ENCODE measurements around the gene PSMD3. TPM values are rescaled to one million over a fixed set of nuclear protein-coding genes. Genes with fewer than 3 reads are reported as not detected.
A peak's percentile ranks its signal among the peaks of the same experiment; 100 is the strongest.

The PSMD3 gene
- total and polyA plus RNA-seq, 5 donors from 2014 or later, result 47.9 to 62.4 (median 50.0) TPM

- peak in 1 of 2 donors; percentile 2 for ATAC-seq (ENCODE audit: low read depth in 2 of 2)
- no peaks in the 10 kb centered on the region for H3K36me3 Mint-ChIP-seq
- peaks cover 4% of the 10 kb centered on the region for H3K27me3 Mint-ChIP-seq
- peaks cover 0 to 47% (median 16%) of the 10 kb centered on the region in 4 donors for H3K4me1 Mint-ChIP-seq
- Histone ChIP-seq H3K27ac (ENCODE audit: insufficient read depth, low read length, poor library complexity, severe bottlenecking) (no peak overlapping the region), H3K27me3 (ENCODE audit: control insufficient read depth, insufficient read depth, low read length) (no peaks in the 10 kb centered on the region), H3K36me3 (ENCODE audit: control insufficient read depth, insufficient read depth, low read length) (no peaks in the 10 kb centered on the region), H3K9me3 (ENCODE audit: control insufficient read depth in 2 of 2, low read length in 2 of 2) (no peaks in the 10 kb centered on the region), H3K4me3 (ENCODE audit: low read depth, low read length) (peak overlapping the region; percentile 51), H3K4me1 (ENCODE audit: control insufficient read depth, insufficient read depth, low read length, poor library complexity, severe bottlenecking) (peaks cover 26% of the 10 kb centered on the region)
- H3K4me3 Mint-ChIP-seq, result peak overlapping the region; percentile 67 to 82 (median 70)
- no peak for DNase-seq
- peak overlapping the region in 2 of 3 donors; percentile 38 to 51 for H3K27ac Mint-ChIP-seq
- no peaks in the 10 kb centered on the region for H3K9me3 Mint-ChIP-seq
These were observed 28.5 kb upstream of the PSMD3 start for GRCh38 chr17:39951924-39952679.

DNA sequence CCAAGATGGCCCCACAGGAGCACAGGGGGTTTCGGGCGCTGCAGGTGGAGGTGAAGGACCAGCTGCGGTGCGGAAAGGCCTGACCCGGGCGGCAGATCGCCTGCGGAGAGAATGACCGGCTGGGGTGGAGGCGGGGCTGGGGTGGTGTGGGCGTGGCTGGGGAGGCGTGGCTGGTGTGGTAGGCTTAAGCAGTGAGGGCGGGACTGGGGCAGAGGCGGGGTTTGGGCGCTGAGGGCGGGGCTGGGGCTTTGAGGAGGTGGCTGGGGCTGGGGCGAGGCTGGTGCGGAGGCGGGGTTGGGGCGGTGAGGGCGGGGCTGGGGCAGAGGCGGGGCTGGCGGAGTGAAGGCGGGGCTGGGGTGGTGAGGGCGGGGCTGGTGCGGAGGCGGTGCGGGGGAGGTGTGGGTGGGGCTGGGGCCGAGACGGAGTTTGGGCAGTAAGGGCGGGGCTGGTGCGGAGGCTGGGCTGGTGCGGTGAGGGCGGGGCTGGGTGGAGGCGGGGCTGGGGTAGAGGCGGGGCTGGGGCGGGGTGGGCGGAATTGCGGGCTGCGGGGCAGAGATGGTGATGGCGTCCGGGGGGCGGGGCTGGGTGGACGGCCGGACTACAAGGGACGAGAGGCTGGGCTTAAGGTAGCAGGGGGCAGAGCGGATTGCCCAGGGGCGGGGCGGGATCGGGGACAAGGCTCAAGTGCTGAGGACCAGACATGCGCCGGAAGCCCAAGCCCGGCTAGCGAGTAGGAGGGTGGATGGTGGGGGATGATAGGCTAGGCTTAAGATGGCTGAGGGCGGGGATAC lies 27.7 kb upstream of the PSMD3 start:
- no peaks in the 10 kb centered on the region for H3K36me3 ChIP-seq (ENCODE audit: control insufficient read depth, insufficient read depth, low read length)
- peaks cover 0 to 40% (median 13%) of the 10 kb centered on the region in 4 donors for H3K4me1 Mint-ChIP-seq
- no peaks in the 10 kb centered on the region for H3K36me3 Mint-ChIP-seq
- peak overlapping the region; percentile 62 for H3K4me3 ChIP-seq (ENCODE audit: low read depth, low read length)
- H3K27ac Mint-ChIP-seq, result peak overlapping the region; percentile 54 to 92 (median 85)
- peaks cover 4% of the 10 kb centered on the region for H3K27me3 Mint-ChIP-seq
- no peaks in the 10 kb centered on the region for H3K9me3 Mint-ChIP-seq
- peak; percentile 85 to 86 for ATAC-seq (ENCODE audit: low read depth in 2 of 2)
- peak overlapping the region; percentile 67 for H3K27ac ChIP-seq (ENCODE audit: insufficient read depth, low read length, poor library complexity, severe bottlenecking)
- no peaks in the 10 kb centered on the region for H3K9me3 ChIP-seq (ENCODE audit: control insufficient read depth in 2 of 2, low read length in 2 of 2)
- peaks cover 23% of the 10 kb centered on the region for H3K4me1 ChIP-seq (ENCODE audit: control insufficient read depth, insufficient read depth, low read length, poor library complexity, severe bottlenecking)
- no peaks in the 10 kb centered on the region for H3K27me3 ChIP-seq (ENCODE audit: control insufficient read depth, insufficient read depth, low read length)
- DNase-seq, result peak; percentile 87 to 94 (median 92)
- H3K4me3 Mint-ChIP-seq, result peak overlapping the region; percentile 66 to 92 (median 86)

GRCh38 chr17:39953471-39953888 lies 27.1 kb upstream of the PSMD3 start:
- peak overlapping the region; percentile 66 to 92 (median 86) for H3K4me3 Mint-ChIP-seq
- ATAC-seq (ENCODE audit: low read depth in 2 of 2), result no peak
- H3K27ac Mint-ChIP-seq, result peak overlapping the region; percentile 54 to 92 (median 85)
- peaks cover 18% of the 10 kb centered on the region for H3K4me1 ChIP-seq (ENCODE audit: control insufficient read depth, insufficient read depth, low read length, poor library complexity, severe bottlenecking)
- no peaks in the 10 kb centered on the region for H3K27me3 ChIP-seq (ENCODE audit: control insufficient read depth, insufficient read depth, low read length)
- peak overlapping the region; percentile 67 for H3K27ac ChIP-seq (ENCODE audit: insufficient read depth, low read length, poor library complexity, severe bottlenecking)
- peaks cover 4% of the 10 kb centered on the region for H3K27me3 Mint-ChIP-seq
- H3K4me1 Mint-ChIP-seq, result peaks cover 0 to 34% (median 11%) of the 10 kb centered on the region in 4 donors
- H3K9me3 Mint-ChIP-seq, result no peaks in the 10 kb centered on the region
- no peaks in the 10 kb centered on the region for H3K9me3 ChIP-seq (ENCODE audit: control insufficient read depth in 2 of 2, low read length in 2 of 2)
- H3K36me3 ChIP-seq (ENCODE audit: control insufficient read depth, insufficient read depth, low read length), result no peaks in the 10 kb centered on the region
- no peak for DNase-seq
- H3K4me3 ChIP-seq (ENCODE audit: low read depth, low read length), result peak overlapping the region; percentile 62
- H3K36me3 Mint-ChIP-seq, result no peaks in the 10 kb centered on the region

DNA sequence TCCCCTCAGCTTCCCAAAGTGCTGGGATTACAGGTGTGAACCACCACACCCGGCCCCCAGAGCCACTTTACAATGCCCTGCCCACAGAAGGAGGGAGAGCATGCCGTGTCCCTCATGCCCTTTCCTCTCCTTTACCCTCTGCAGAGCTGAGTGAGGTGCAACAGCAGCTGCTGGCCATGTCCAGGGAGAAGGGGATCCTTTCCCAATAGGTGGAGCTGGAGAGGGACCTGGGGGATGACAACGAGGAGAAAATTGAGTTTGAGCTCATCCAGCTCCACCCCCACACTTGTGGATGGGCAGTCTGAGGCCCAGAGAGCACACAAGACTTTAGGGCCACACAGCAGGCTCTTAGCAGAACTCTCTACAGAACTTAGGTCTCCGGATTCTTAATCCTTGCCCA lies 25.7 kb upstream of the PSMD3 start:
- Histone ChIP-seq H3K36me3 (ENCODE audit: control insufficient read depth, insufficient read depth, low read length) (no peaks in the 10 kb centered on the region), H3K27ac (ENCODE audit: insufficient read depth, low read length, poor library complexity, severe bottlenecking) (no peak overlapping the region), H3K4me1 (ENCODE audit: control insufficient read depth, insufficient read depth, low read length, poor library complexity, severe bottlenecking) (peaks cover 19% of the 10 kb centered on the region), H3K27me3 (ENCODE audit: control insufficient read depth, insufficient read depth, low read length) (no peaks in the 10 kb centered on the region), H3K9me3 (ENCODE audit: control insufficient read depth in 2 of 2, low read length in 2 of 2) (no peaks in the 10 kb centered on the region), H3K4me3 (ENCODE audit: low read depth, low read length) (no peak overlapping the region)
- Mint-ChIP-seq H3K9me3 (no peaks in the 10 kb centered on the region), H3K4me3 (peak overlapping the region in 1 of 4 donors; percentile 43), H3K36me3 (no peaks in the 10 kb centered on the region), H3K27me3 (peaks cover 4% of the 10 kb centered on the region), H3K27ac (peak overlapping the region in 1 of 3 donors; percentile 59), H3K4me1 (peaks cover 5 to 26% (median 13%) of the 10 kb centered on the region in 4 donors)
- no peak for ATAC-seq (ENCODE audit: low read depth in 2 of 2)
- no peak for DNase-seq

- Histone ChIP-seq H3K4me3 (ENCODE audit: low read depth, low read length) (no peak overlapping the region), H3K4me1 (ENCODE audit: control insufficient read depth, insufficient read depth, low read length, poor library complexity, severe bottlenecking) (peaks cover 19% of the 10 kb centered on the region), H3K27me3 (ENCODE audit: control insufficient read depth, insufficient read depth, low read length) (no peaks in the 10 kb centered on the region), H3K36me3 (ENCODE audit: control insufficient read depth, insufficient read depth, low read length) (no peaks in the 10 kb centered on the region), H3K9me3 (ENCODE audit: control insufficient read depth in 2 of 2, low read length in 2 of 2) (no peaks in the 10 kb centered on the region), H3K27ac (ENCODE audit: insufficient read depth, low read length, poor library complexity, severe bottlenecking) (no peak overlapping the region)
- Mint-ChIP-seq H3K27ac (peak overlapping the region in 1 of 3 donors; percentile 72), H3K27me3 (peaks cover under 1% of the 10 kb centered on the region), H3K36me3 (no peaks in the 10 kb centered on the region), H3K4me3 (peak overlapping the region in 1 of 4 donors; percentile 28), H3K9me3 (no peaks in the 10 kb centered on the region), H3K4me1 (peaks cover 5 to 28% (median 12%) of the 10 kb centered on the region in 4 donors)
- ATAC-seq (ENCODE audit: low read depth in 2 of 2) (no peak), DNase-seq (no peak)
These were observed 24.8 kb upstream of the PSMD3 start for GRCh38 chr17:39955726-39956225.

GRCh38 chr17:39960524-39961041 lies 20.0 kb upstream of the PSMD3 start:
- H3K9me3 Mint-ChIP-seq, result no peaks in the 10 kb centered on the region
- H3K27me3 Mint-ChIP-seq, result peaks cover 5% of the 10 kb centered on the region
- H3K4me1 Mint-ChIP-seq, result peaks cover 10 to 41% (median 26%) of the 10 kb centered on the region in 4 donors
- no peak overlapping the region for H3K27ac Mint-ChIP-seq
- H3K4me3 Mint-ChIP-seq, result peak overlapping the region in 2 of 4 donors; percentile 30 to 71
- Histone ChIP-seq H3K9me3 (ENCODE audit: control insufficient read depth in 2 of 2, low read length in 2 of 2) (no peaks in the 10 kb centered on the region), H3K27me3 (ENCODE audit: control insufficient read depth, insufficient read depth, low read length) (no peaks in the 10 kb centered on the region), H3K4me3 (ENCODE audit: low read depth, low read length) (no peak overlapping the region), H3K36me3 (ENCODE audit: control insufficient read depth, insufficient read depth, low read length) (no peaks in the 10 kb centered on the region), H3K4me1 (ENCODE audit: control insufficient read depth, insufficient read depth, low read length, poor library complexity, severe bottlenecking) (peaks cover 23% of the 10 kb centered on the region), H3K27ac (ENCODE audit: insufficient read depth, low read length, poor library complexity, severe bottlenecking) (no peak overlapping the region)
- ATAC-seq (ENCODE audit: low read depth in 2 of 2) (no peak), DNase-seq (no peak)
- no peaks in the 10 kb centered on the region for H3K36me3 Mint-ChIP-seq

DNA sequence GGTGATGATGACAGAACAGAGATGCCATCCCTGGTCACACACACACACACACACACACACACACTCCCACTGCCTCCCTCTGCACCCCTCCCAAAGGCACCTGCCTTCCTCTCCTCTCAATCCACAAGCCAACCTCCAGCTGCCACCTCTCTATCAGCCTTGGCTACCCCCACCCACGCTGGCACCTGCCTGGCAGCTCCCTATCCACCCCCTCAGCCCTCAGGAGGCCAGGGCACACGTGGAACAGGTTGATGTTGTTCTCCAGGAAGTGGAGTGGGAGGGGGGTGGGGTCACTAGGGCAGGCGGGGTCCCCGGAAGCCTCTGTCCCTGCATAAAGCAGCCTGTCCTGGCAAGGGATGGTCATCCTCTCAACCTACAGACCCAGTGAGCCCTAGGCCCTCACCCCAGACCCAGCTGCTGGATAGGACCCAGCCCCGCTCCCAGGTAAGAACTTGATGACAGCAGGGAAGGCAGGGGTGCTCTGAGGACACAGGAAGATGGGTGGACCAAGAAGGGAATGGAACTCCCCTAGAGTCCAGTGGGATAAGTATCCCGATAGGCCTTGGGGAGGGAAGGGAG lies 17.9 kb upstream of the PSMD3 start, which contains the start of gene GSDMA:
Gene GSDMA, plus strand, starts transcription at position 363 of the 579 bp plus-strand sequence. CDS start 2,684 bp downstream, outside the sequence.
- DNase-seq (peak in 1 of 3 donors; percentile 74), ATAC-seq (ENCODE audit: low read depth in 2 of 2) (no peak)
- no peaks in the 10 kb centered on the region for H3K36me3 ChIP-seq (ENCODE audit: control insufficient read depth, insufficient read depth, low read length)
- peaks cover 5% of the 10 kb centered on the region for H3K27me3 Mint-ChIP-seq
- peaks cover 10 to 41% (median 26%) of the 10 kb centered on the region in 4 donors for H3K4me1 Mint-ChIP-seq
- H3K27ac Mint-ChIP-seq, result peak within 1 kb of the TSS; percentile 87 to 99 (median 91)
- H3K36me3 Mint-ChIP-seq, result peaks cover 3% of the 10 kb centered on the region
- no peaks in the 10 kb centered on the region for H3K27me3 ChIP-seq (ENCODE audit: control insufficient read depth, insufficient read depth, low read length)
- no peak within 1 kb of the TSS for H3K4me3 ChIP-seq (ENCODE audit: low read depth, low read length)
- H3K9me3 Mint-ChIP-seq, result no peaks in the 10 kb centered on the region
- H3K4me3 Mint-ChIP-seq, result peak within 1 kb of the TSS; percentile 27 to 77 (median 50)
- H3K9me3 ChIP-seq (ENCODE audit: control insufficient read depth in 2 of 2, low read length in 2 of 2), result no peaks in the 10 kb centered on the region
- peak within 1 kb of the TSS; percentile 39 for H3K27ac ChIP-seq (ENCODE audit: insufficient read depth, low read length, poor library complexity, severe bottlenecking)
- H3K4me1 ChIP-seq (ENCODE audit: control insufficient read depth, insufficient read depth, low read length, poor library complexity, severe bottlenecking), result peaks cover 23% of the 10 kb centered on the region
